ENCODE results near the gene IL15.

- TF ChIP-seq TAF1 (conservative IDR thresholded peaks at IDR 0.05) (no peak), RAD21 (IDR thresholded peaks at IDR 0.05) (no peak), FOXA1 (IDR thresholded peaks at IDR 0.05) (no peak), GABPA (IDR thresholded peaks at IDR 0.05 in 1 of 2, conservative IDR thresholded peaks at IDR 0.05 in 1 of 2) (no peak), JUND (IDR thresholded peaks at IDR 0.05) (no peak), ZBTB33 (IDR thresholded peaks at IDR 0.05) (no peak), HNF4G (IDR thresholded peaks at IDR 0.05) (no peak), NR2F2 (IDR thresholded peaks at IDR 0.05) (no peak), SP1 (IDR thresholded peaks at IDR 0.05) (no peak), MAX (IDR thresholded peaks at IDR 0.05) (no peak), YY1 (IDR thresholded peaks at IDR 0.05) (no peak)
- TF ChIP-seq, protein P1, sequence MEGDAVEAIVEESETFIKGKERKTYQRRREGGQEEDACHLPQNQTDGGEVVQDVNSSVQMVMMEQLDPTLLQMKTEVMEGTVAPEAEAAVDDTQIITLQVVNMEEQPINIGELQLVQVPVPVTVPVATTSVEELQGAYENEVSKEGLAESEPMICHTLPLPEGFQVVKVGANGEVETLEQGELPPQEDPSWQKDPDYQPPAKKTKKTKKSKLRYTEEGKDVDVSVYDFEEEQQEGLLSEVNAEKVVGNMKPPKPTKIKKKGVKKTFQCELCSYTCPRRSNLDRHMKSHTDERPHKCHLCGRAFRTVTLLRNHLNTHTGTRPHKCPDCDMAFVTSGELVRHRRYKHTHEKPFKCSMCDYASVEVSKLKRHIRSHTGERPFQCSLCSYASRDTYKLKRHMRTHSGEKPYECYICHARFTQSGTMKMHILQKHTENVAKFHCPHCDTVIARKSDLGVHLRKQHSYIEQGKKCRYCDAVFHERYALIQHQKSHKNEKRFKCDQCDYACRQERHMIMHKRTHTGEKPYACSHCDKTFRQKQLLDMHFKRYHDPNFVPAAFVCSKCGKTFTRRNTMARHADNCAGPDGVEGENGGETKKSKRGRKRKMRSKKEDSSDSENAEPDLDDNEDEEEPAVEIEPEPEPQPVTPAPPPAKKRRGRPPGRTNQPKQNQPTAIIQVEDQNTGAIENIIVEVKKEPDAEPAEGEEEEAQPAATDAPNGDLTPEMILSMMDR (IDR thresholded peaks at IDR 0.05; ENCODE audit: low read depth, low read length, missing input control) = no peak
- TF ChIP-seq, protein P2, sequence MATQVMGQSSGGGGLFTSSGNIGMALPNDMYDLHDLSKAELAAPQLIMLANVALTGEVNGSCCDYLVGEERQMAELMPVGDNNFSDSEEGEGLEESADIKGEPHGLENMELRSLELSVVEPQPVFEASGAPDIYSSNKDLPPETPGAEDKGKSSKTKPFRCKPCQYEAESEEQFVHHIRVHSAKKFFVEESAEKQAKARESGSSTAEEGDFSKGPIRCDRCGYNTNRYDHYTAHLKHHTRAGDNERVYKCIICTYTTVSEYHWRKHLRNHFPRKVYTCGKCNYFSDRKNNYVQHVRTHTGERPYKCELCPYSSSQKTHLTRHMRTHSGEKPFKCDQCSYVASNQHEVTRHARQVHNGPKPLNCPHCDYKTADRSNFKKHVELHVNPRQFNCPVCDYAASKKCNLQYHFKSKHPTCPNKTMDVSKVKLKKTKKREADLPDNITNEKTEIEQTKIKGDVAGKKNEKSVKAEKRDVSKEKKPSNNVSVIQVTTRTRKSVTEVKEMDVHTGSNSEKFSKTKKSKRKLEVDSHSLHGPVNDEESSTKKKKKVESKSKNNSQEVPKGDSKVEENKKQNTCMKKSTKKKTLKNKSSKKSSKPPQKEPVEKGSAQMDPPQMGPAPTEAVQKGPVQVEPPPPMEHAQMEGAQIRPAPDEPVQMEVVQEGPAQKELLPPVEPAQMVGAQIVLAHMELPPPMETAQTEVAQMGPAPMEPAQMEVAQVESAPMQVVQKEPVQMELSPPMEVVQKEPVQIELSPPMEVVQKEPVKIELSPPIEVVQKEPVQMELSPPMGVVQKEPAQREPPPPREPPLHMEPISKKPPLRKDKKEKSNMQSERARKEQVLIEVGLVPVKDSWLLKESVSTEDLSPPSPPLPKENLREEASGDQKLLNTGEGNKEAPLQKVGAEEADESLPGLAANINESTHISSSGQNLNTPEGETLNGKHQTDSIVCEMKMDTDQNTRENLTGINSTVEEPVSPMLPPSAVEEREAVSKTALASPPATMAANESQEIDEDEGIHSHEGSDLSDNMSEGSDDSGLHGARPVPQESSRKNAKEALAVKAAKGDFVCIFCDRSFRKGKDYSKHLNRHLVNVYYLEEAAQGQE (IDR thresholded peaks at IDR 0.05) = no peak
These were observed 48.5 kb upstream of the IL15 start for GRCh38 chr4:141587897-141588296.
